Stomach smooth muscle (tissue), 2 donors: Measurements from ENCODE around the gene POU2F3.
"Not testable (repeated sequence)": the region's sequence is repeated elsewhere in the genome, so short reads cannot be mapped to it uniquely, and the experiment has no call there.

ENCODE experiments used
- H3K27ac ChIP-seq: one replicate; pipeline ENCODE4 v1.7.0; 2013; ENCODE audit warnings: mild to moderate bottlenecking, low read length, inconsistent platforms
- H3K27me3 ChIP-seq, 2 donors: one replicate each; pipeline ENCODE4 v1.7.0; 2013; ENCODE audit warnings: low read length in 2 of 2; ENCODE audit not compliant: insufficient read depth in 2 of 2, control insufficient read depth in 1 of 2
- H3K36me3 ChIP-seq, 2 donors: one replicate each; pipeline ENCODE4 v1.7.0; 2013; ENCODE audit warnings: low read length in 2 of 2; ENCODE audit not compliant: control insufficient read depth in 2 of 2, insufficient read depth in 2 of 2
- H3K4me1 ChIP-seq: one replicate; pipeline ENCODE4 v1.7.0; 2013; ENCODE audit warnings: low read length; ENCODE audit not compliant: control insufficient read depth, insufficient read depth
- H3K4me3 ChIP-seq, 2 donors: one replicate each; pipeline ENCODE4 v1.7.0; 2013; ENCODE audit warnings: low read length in 2 of 2
- H3K9ac ChIP-seq, 2 donors: one replicate each; pipeline ENCODE4 v1.7.0; 2013; ENCODE audit warnings: low read length in 2 of 2, mild to moderate bottlenecking in 1 of 2
- H3K9me3 ChIP-seq, 2 donors: one replicate each; pipeline ENCODE4 v1.7.0; 2013; ENCODE audit warnings: low read length in 2 of 2; ENCODE audit not compliant: control insufficient read depth in 2 of 2
- donor health status: healthy.
- donor health status: Pancreatic carcinoma.

The POU2F3 gene

DNA sequence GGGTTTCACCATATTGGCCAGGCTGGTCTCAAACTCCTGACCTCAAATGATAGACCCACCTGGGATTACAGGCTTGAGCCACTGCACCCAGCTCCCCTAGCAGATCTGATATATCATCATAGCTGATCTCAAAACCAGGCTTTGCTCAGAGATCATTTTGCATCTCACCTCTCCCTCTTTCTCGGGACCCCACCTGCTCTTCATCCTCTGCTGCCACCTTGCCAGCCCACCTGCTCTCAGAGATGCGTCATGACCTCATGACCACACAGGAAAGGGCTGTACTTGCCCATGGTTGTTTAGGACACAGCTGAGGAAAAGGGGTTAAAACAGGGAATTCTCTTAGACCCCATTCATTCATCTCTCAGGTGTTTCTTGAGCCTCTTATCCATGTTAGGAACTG is 27.4 kb downstream of the POU2F3 start:
- Histone ChIP-seq H3K4me3 (no peak overlapping the region), H3K27me3 (peaks cover 11% of the 10 kb centered on the region in 2 donors), H3K4me1 (no peaks in the 10 kb centered on the region), H3K9ac (no peak overlapping the region), H3K36me3 (no peaks in the 10 kb centered on the region), H3K27ac (no peak overlapping the region), H3K9me3 (no peaks in the 10 kb centered on the region)

DNA sequence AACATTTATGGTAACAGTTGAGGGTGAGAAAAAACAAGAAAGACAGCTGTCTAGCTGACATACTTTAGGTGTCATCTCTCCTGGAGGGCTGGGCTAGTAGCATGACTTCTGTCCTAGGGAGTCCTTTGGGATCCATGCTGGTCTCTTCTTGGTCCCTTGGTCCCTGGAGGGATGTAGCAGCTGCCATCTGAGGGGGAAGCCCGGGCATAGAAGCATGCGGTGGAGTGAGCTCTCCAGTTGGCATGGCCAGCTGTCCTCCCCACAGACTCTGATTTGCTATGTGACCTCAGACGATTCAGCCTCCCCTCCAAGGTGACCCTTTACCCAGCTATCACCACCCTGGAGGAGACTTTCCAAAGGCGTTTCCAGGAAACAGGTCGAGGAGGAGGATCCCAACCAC is 28.7 kb downstream of the POU2F3 start:
- Histone ChIP-seq H3K27me3 (peaks cover 11% of the 10 kb centered on the region in 2 donors), H3K4me1 (no peaks in the 10 kb centered on the region), H3K9ac (no peak overlapping the region), H3K4me3 (no peak overlapping the region), H3K27ac (no peak overlapping the region), H3K36me3 (no peaks in the 10 kb centered on the region), H3K9me3 (no peaks in the 10 kb centered on the region)

DNA sequence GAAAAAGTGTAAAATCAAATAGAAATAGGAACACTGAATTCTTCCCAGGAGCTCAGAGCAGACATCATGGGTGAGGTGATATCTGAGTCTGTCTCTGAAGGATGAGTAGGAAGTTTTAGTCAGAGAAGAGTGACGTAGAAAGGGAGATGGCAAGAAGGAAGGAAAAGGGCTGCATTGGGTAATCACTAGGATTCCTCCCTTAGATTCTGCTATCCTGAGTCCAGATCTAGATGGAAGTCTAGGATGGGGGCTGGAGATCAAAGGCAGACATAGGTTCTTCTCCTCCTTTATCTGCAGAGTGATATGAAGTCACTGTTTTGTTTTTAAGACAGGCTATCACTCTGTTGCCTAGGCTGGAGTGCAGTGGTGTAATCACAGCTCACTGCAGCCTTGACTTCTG is 30.4 kb downstream of the POU2F3 start:
- Histone ChIP-seq H3K9ac (no peak overlapping the region), H3K4me3 (no peak overlapping the region), H3K27ac (no peak overlapping the region), H3K27me3 (peaks cover 11% of the 10 kb centered on the region in 2 donors), H3K36me3 (no peaks in the 10 kb centered on the region), H3K9me3 (no peaks in the 10 kb centered on the region), H3K4me1 (no peaks in the 10 kb centered on the region)

DNA sequence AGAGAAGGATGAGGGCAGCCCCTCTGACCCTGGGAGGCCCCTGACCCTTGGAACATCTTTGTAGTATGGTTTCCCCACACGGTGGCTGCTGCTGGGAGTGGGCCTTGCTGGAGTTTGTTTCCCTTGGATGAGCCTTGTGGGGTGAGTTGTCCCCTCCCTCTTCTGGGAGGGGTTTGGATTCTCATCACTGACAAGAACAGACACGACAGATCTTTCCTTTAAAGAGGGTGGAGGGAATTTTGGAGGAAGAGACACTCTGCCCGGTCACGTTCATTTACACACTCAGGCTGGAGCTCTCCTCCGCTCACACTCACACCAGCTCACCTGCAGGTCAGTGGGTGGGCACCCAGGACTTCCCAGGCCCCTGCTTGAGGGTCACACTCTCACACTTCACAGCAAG is 31.7 kb downstream of the POU2F3 start:
- Histone ChIP-seq H3K9me3 (no peaks in the 10 kb centered on the region), H3K36me3 (no peaks in the 10 kb centered on the region), H3K9ac (no peak overlapping the region), H3K4me1 (no peaks in the 10 kb centered on the region), H3K4me3 (no peak overlapping the region), H3K27ac (no peak overlapping the region), H3K27me3 (peaks cover 8 to 11% of the 10 kb centered on the region in 2 donors)

DNA sequence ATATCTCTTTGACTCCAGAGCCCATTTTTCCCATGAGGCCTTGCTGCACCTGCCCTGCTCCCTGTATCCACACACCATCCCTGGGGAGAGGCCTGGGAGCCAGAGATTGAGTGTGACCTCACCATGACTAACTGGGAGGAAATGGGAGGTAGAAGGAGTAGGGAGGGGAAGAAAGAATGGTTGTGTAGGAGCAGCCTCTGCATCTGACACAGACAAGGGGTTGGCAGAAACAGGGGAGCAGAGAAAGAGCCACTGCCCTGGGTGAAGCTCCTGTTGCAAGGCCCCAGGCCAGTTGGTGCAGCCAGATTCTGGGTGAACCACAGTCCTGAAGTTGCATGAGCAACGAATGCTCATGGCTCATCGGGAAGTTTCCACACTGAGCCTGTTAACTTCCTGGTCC is 32.4 kb downstream of the POU2F3 start:
- H3K4me3 ChIP-seq = no peak overlapping the region
- H3K9ac ChIP-seq = no peak overlapping the region
- H3K27ac ChIP-seq = no peak overlapping the region
- H3K36me3 ChIP-seq = no peaks in the 10 kb centered on the region
- H3K9me3 ChIP-seq = no peaks in the 10 kb centered on the region
- H3K27me3 ChIP-seq = peaks cover 5 to 8% of the 10 kb centered on the region in 2 donors
- no peaks in the 10 kb centered on the region for H3K4me1 ChIP-seq

DNA sequence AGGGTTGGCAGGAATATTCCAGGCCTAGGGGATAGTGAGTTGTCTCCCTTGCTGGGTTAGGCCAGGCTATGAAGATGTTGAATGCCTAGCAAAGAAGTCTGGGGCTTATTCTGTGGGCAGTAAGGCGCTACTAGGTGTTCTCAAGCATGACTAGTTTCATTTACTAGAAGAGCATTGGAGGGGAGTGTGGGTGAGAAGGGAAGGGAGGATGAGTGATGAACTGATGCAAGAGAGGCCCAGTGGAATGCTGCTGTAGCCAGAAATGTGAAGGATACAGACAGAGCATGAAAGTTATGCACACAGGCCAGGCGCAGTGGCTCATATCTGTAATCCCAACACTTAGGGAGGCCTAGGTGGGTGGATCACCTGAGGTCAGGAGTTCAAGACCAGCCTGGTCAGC is 33.5 kb downstream of the POU2F3 start:
- no peak overlapping the region for H3K4me3 ChIP-seq

DNA sequence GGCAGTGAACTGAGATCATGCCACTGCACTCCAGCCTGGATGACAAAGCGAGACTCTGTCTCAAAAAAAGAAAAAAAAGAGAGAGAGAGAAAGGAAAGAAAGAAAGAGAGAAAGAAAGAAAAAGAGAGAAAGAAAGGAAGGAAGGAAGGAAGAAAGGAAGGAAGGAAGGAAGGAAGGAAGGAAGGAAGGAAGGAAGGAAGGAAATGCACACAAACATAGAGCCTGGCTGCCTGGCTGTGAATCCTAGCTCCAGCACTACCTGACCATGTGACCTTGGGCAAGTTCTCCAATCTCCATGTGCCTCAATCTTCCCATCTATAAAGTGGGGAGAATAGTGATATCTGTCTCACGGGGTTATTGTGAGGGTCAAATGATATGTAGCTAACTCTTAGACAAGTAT is 34.0 kb downstream of the POU2F3 start:
- H3K36me3 ChIP-seq, H3K27me3 ChIP-seq, H3K27ac ChIP-seq, H3K9me3 ChIP-seq, H3K4me3 ChIP-seq, H3K9ac ChIP-seq, H3K4me1 ChIP-seq: not testable (repeated sequence)

More for the DNA sequence above, 33.5 kb downstream of the POU2F3 start:
- Histone ChIP-seq H3K27ac (no peak overlapping the region), H3K9me3 (no peaks in the 10 kb centered on the region), H3K9ac (no peak overlapping the region), H3K36me3 (no peaks in the 10 kb centered on the region), H3K27me3 (peaks cover 5 to 6% of the 10 kb centered on the region in 2 donors), H3K4me1 (no peaks in the 10 kb centered on the region)

DNA sequence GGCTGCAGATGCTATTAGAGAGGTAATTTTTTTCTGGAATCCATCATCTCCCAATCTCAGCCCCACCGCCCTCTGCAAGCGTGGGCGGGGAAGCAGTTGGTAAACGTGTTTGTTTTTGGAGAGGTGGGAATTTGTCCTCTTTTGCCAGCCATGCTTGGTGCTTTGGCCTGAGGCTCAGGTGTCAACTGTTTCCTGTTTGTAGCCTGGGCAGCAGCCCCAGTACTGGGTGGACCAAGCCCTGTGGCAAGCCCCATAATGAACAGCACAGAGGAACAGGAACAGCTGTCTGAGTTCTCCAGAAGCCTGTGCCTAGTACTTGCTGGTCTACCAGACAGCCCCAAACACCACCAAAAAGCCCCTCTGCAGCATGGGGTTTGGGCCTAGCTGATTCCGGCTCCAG is 39.6 kb downstream of the POU2F3 start:
- H3K27me3 ChIP-seq = no peaks in the 10 kb centered on the region
- H3K9ac ChIP-seq = no peak overlapping the region
- no peaks in the 10 kb centered on the region for H3K36me3 ChIP-seq
- peaks cover 9% of the 10 kb centered on the region for H3K4me1 ChIP-seq
- H3K4me3 ChIP-seq = no peak overlapping the region
- H3K9me3 ChIP-seq = no peaks in the 10 kb centered on the region
- H3K27ac ChIP-seq = no peak overlapping the region

DNA sequence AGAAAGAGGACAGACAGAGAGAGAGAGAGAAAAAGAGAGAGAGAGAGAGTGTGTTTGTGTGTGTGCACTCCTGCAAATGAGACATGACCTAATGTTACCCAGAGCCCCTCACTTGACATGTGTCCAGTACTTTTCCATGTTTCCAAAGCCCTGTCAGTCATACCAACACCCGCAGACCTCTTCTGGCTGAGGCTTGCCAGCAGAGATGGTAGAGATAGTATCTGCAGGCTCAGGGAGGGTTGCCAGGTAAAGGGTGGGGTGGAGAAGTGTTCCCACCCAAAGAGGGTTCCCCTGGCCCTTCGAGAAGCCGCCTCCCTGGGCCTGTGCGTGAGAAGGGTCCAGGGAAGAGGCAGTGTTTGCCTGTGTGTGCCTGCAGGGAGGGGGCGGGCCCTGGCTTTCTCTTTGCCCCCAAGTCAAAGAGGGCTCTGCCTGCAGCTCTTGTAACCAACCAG is 40.7 kb downstream of the POU2F3 start:
- no peak overlapping the region for H3K27ac ChIP-seq

DNA sequence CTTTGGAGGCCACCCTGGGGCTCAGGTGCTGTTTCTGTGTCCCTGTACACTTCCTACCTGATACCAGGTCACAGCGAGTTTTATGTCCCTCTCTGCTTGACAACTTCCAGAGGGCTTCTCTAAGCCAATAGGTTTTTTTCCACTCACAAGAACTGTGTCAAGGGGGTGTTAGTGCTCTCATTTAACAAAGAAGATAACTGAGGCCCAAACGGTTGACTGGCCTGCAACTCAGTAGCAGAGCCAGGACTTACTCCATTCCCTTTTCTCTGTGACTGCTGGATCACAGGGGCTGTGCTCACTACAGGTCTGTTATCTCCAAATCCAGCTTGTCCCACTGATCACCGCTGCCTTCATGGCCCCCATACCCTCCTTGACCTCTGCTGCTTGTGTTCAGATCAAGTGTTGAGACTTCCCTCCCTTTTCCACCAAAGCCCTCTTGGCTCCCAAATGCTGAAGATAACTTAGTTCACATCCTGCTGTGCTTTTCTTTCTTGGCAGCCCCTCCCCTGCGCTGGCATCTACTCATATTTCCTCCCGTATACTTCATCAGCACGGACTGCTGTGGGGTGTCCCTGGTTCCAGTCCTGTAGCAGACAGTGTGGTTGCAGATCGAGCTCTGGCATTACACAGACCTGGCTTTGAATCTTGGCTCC is 41.3 kb downstream of the POU2F3 start:
- Histone ChIP-seq H3K4me3 (no peak overlapping the region), H3K9me3 (no peaks in the 10 kb centered on the region)

More for the DNA sequence above, 40.7 kb downstream of the POU2F3 start:
- H3K36me3 ChIP-seq = no peaks in the 10 kb centered on the region
- no peak overlapping the region for H3K9ac ChIP-seq
- peaks cover 9% of the 10 kb centered on the region for H3K4me1 ChIP-seq
- H3K27me3 ChIP-seq = no peaks in the 10 kb centered on the region
- no peak overlapping the region for H3K4me3 ChIP-seq
- no peaks in the 10 kb centered on the region for H3K9me3 ChIP-seq

DNA sequence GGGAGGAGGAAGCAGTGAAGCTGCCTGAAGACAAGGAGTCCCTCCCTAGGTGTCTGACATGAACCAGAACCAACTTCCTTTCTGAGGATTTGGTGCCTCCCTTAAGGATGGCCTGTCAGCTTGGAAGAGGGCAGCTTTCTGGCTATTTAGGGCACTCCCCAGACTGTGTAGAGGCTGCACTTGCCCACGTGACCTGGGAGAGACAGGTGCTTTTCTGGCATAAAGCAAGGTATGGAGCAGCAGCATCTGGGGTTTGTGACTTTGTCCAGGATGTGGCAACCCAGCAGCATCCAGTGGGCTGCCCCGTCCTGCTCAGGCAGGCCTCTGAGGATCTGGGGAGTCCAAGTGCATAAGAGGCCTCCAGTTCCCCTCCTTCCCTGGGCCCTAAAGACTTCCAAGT is 43.2 kb downstream of the POU2F3 start:
- Histone ChIP-seq H3K9me3 (no peaks in the 10 kb centered on the region), H3K27me3 (peaks cover 0 to 5% of the 10 kb centered on the region in 2 donors), H3K4me1 (peaks cover 9% of the 10 kb centered on the region), H3K27ac (no peak overlapping the region), H3K4me3 (no peak overlapping the region), H3K36me3 (no peaks in the 10 kb centered on the region), H3K9ac (no peak overlapping the region)

More for the DNA sequence above, 41.3 kb downstream of the POU2F3 start:
- Histone ChIP-seq H3K27ac (no peak overlapping the region), H3K4me1 (peaks cover 9% of the 10 kb centered on the region), H3K27me3 (no peaks in the 10 kb centered on the region), H3K36me3 (no peaks in the 10 kb centered on the region), H3K9ac (no peak overlapping the region)
